A549 treated with AZD9567 at 1 μM for 4 hours (cell line): ENCODE results near the gene SEC24A. TPM values are rescaled to one million over a fixed set of nuclear protein-coding genes. Genes with fewer than 3 reads are reported as not detected.

Experiments
- total RNA-seq: library from RNA; stranded (reverse); fragments of 200-300 nt; extraction: Qiagen RNA extraction; gene quantifications from 5 replicates; pipeline ENCODE4 v1.2.3, GENCODE V29; 2022; ENCODE audit not compliant: insufficient read depth

The SEC24A gene
- total RNA-seq = 11.2 to 15.6 TPM (median 14.2 TPM) in 5 replicates

DNA sequence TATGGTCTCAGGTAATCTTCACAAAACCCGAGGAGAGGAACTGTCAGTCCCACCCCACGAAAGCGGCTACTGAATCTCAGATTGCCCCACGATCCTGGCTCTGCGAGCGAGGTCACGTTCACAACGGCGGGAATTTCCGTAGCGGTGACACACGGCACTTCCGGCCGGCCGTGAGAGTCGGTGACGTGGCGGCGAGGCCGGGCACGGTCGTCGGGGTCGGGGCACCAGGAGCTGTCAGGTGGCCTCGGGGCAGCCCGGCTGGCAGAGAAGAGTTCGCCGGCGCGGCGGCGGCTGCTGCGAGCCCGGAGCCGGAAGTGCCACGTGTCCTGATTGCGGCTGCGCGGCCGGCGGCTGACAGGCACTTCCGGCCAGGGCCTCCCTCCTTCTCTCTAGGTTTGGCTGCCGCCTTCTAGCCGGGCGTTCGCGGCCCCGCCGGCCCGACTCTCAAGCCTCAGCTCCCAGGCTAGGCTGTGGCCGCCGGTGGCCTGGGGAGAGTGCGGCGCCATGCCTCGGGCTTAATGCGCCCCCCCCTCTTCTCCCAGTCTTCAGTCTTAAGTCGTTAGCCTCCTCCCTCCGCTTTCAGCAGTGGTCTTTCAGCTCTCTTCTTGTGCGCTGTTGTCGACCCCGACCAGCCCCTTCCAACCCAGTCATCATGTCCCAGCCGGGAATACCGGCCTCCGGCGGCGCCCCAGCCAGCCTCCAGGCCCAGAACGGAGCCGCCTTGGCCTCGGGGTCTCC, at the start of gene SEC24A:
Gene SEC24A, plus strand, starts transcription at position 361 of the 738 bp plus-strand sequence. Its CDS starts 292 bp downstream, at position 653.

DNA sequence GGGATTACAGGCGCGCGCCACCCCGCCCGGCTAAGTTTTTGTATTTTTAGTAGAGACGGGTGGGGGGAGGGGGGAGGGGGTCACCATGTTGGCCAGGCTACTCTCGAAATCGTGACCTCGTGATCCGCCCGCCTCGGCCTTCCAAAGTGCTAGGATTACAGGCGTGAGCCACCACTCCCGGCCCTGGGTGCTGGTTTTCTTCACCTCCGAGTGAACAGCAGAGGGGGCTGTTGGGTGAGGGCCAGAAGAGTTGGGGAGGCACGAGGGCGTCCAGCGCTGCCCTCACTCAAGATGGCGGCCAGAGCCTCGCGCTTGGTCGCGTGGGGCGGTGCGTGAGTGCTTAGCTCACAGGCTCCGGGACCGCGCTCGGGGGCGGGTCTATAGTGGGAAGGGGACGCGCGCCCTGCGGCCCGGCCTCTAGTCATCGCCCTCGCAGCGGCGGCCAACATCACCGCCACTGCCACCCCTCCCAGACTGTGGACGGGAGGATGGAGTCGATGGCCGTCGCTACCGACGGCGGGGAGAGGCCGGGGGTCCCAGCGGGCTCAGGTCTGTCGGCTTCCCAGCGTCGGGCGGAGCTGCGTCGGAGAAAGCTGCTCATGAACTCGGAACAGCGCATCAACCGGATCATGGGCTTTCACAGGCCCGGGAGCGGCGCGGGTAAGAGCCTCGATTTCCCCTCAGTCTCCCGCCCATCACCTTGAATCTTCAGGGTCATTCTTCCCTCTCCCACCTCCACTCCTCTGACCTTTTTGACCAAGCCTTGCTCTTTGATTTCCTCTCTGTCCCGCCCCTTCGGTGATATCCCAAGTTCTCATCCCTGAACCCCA, 89.8 kb downstream of the SEC24A start, which contains the start of gene CAMLG:
Gene CAMLG, plus strand, starts transcription at position 416 of the 830 bp plus-strand sequence. Its CDS starts 73 bp downstream, at position 489.

DNA sequence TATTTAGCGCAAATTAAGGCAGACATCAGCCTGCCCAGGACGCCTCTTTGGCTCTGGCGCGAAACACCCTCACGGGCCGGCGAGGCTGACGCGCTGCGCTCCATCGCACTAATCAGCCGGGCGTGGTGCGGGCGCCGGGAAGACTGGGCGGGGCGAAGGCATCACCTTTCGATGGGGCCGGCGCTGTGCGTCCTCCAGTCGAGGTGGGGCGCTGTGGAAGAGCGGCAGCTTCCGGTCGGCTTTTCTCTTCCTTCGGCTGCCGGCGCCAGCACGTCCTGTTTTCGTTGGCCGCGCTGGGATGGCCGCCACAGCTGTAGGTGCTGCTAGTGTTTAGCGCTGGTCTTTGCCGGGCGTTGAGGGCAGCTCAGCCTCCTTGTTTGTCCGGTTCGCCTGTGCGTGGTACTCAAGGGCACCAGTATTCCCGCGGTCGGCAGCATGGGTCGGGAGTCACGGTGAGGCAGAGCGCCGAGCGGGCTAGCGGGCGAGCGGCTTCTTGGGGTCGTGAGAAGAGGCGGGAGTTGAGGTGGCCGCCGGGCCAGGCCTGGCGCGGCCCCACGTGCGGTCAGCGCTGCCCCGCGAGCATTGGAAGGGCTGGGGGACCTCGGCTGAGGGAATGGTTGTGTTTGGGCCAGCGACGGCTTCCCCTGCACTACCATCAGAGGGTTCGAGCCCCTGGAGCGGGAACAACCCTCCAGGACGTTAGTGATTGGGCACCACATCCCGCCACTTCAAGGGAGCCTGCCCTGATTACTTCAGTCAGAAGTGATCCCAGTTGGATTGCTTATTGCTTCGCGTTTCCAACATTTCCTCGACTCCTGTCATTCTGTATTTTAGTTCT, 110.1 kb downstream of the SEC24A start, which contains the start of gene DDX46:
Gene DDX46, plus strand, starts transcription at position 276 of the 838 bp plus-strand sequence. Its CDS starts 160 bp downstream, at position 436.

Other genes with a start within 250 kb of the SEC24A start
- 42.1 to 47.5 TPM (median 43.4 TPM) in 5 replicates for gene CDKN2AIPNL, start 236.9 kb upstream of the SEC24A start, total RNA-seq
- 24.2 to 29.5 TPM (median 27.9 TPM) in 5 replicates for gene JADE2, start 123.1 kb upstream of the SEC24A start, total RNA-seq
- gene SAR1B, start 16.0 kb upstream of the SEC24A start, total RNA-seq = 49.3 to 72.0 TPM (median 52.1 TPM) in 5 replicates
- 24.1 to 31.9 TPM (median 31.1 TPM) in 5 replicates for gene CAMLG, start 89.8 kb downstream of the SEC24A start, total RNA-seq
- gene DDX46, start 110.0 kb downstream of the SEC24A start, total RNA-seq = 48.0 to 87.3 TPM (median 58.7 TPM) in 5 replicates
- gene C5orf24, start 197.2 kb downstream of the SEC24A start, total RNA-seq = 13.8 to 26.7 TPM (median 25.9 TPM) in 5 replicates
- 44.5 to 71.9 TPM (median 49.6 TPM) in 5 replicates for gene TXNDC15, start 225.6 kb downstream of the SEC24A start, total RNA-seq